ENCODE results near the gene MOB2. TPM values are rescaled to one million over a fixed set of nuclear protein-coding genes. Genes with fewer than 3 reads are reported as not detected.

The MOB2 gene
- total and polyA plus RNA-seq, 9 of the 15 experiments (the other 6 are each of a cell fraction or from before 2014, with no cell fraction given), result 0.17 to 36.8 (median 19.2) TPM

GRCh38 chr11:1435820-1436467 lies 50.6 kb downstream of the MOB2 start:
- intact Hi-C loops (cut with micrococcal nuclease) (no loop called here), in situ Hi-C loops (cut with MboI) (no loop called here)
- no TSS peak for BruUV-seq (replicated peaks)
- Histone ChIP-seq H3K36me3 (ENCODE audit: control insufficient read depth, insufficient read depth, low read length) (no peaks in the 10 kb centered on the region), H3K9me1 (ENCODE audit: control insufficient read depth, insufficient read depth, low read length) (no peaks in the 10 kb centered on the region), H3K79me2 (ENCODE audit: control insufficient read depth, insufficient read depth, low read length) (no peaks in the 10 kb centered on the region), H3K9me3 (replicated peaks; ENCODE audit: control insufficient read depth, insufficient read depth, low read depth, low read length) (no peaks in the 10 kb centered on the region), H3K27ac (ENCODE audit: extremely low read depth, low read depth, low read length) (no peak overlapping the region), H3K27me3 (ENCODE audit: control insufficient read depth in 2 of 2, insufficient read depth in 2 of 2, low read length in 2 of 2) (no peaks in the 10 kb centered on the region), H3K4me1 (replicated peaks in 1 of 2; ENCODE audit: control insufficient read depth in 2 of 2, insufficient read depth in 2 of 2, low read length in 2 of 2) (peaks cover 0 to 51% of the 10 kb centered on the region in 2 experiments; a peak in 3 of 5 replicates), H2AFZ (ENCODE audit: low read depth, low read length) (no peak overlapping the region), H3K4me2 (ENCODE audit: insufficient read depth, low read length) (no peak overlapping the region), H3K9ac (ENCODE audit: insufficient read depth in 1 of 2, low read depth in 2 of 2, low read length in 2 of 2) (no peak overlapping the region), H3K4me3 (no peak overlapping the region), H4K20me1 (replicated peaks; ENCODE audit: control insufficient read depth, insufficient read depth, low read length) (no peaks in the 10 kb centered on the region; the same call in 1 of the 2 replicates)
- peak; percentile 42 to 84 (median 80) for DNase-seq (ENCODE audit: extremely low read depth in 1 of 4, low spot score in 3 of 4)
- CTCF ChIA-PET (ENCODE audit: low intra/inter-chr PET ratio), result no interaction called here
- 3% methylated on average over 13 of the region's 29 CpGs for WGBS (ENCODE audit: insufficient coverage, low coverage, missing lambda C conversion rate)
- no peak for FAIRE-seq
- peak; percentile 73 for ATAC-seq
- TF ChIP-seq ZNF76 (CRISPR knock-in tag; IDR thresholded peaks at IDR 0.05; ENCODE audit: borderline replicate concordance) (no peak), PCBP1 (IDR thresholded peaks at IDR 0.05; ENCODE audit: low read depth, low read length, poor library complexity, severe bottlenecking) (peak; percentile 6), NR1H2 (CRISPR knock-in tag; IDR thresholded peaks at IDR 0.05) (no peak), EHMT2 (IDR thresholded peaks at IDR 0.05) (0 out of 2 replicates have a peak, but pooled peaks have one; percentile 44), REST (IDR thresholded peaks at IDR 0.05; ENCODE audit: borderline replicate concordance) (peak; percentile 78), REST (CRISPR knock-in tag; IDR thresholded peaks at IDR 0.05; ENCODE audit: low read depth) (no peak)
- POLR2A ChIA-PET, result no interaction called here
